Activated CD4-positive, alpha-beta T cell treated with anti-CD3 and anti-CD28 coated beads, Interleukin-2, amount 10 ng/mL, durations not matched to agents 24 days and 14 days (primary cell): Measurements from ENCODE around the gene PRR22. TPM values are rescaled to one million over a fixed set of nuclear protein-coding genes. Genes with fewer than 3 reads are reported as not detected.

ENCODE experiments used
- DNase-seq: peaks from one replicate; pipeline ENCODE4 v3.0.0; 2022
- H3K27ac Mint-ChIP-seq: one replicate; pipeline ENCODE4 v1.8.0; 2022; ENCODE audit warnings: mild to moderate bottlenecking, mixed read lengths
- H3K27me3 Mint-ChIP-seq: one replicate; pipeline ENCODE4 v1.8.0; 2022; ENCODE audit warnings: mixed read lengths
- H3K36me3 Mint-ChIP-seq: one replicate; pipeline ENCODE4 v1.8.0; 2022; ENCODE audit warnings: low read depth, mild to moderate bottlenecking, mixed read lengths
- H3K4me1 Mint-ChIP-seq: one replicate; pipeline ENCODE4 v1.8.0; 2021; ENCODE audit warnings: mixed read lengths
- H3K4me3 Mint-ChIP-seq: one replicate; pipeline ENCODE4 v1.8.0; 2022; ENCODE audit warnings: mild to moderate bottlenecking, moderate library complexity, mixed read lengths
- H3K9me3 Mint-ChIP-seq: one replicate; pipeline ENCODE4 v1.8.0; 2021; ENCODE audit warnings: mixed read lengths
- intact Hi-C: fragments of 100-400 bp; cut with micrococcal nuclease; formaldehyde crosslinking; loops from one replicate; pipeline ENCODE4 v1.15.1; 2023
- total RNA-seq: library from RNA; stranded (reverse); gene quantifications from 2 replicates; pipeline ENCODE4 v1.2.3, GENCODE V29; 2022

The PRR22 gene
- total RNA-seq, 1 donor from 2014 or later, result 6.7 TPM

GRCh38 chr19:5806133-5806489 lies 21.6 kb upstream of the PRR22 start:
- Mint-ChIP-seq H3K4me1 (peaks cover 16% of the 10 kb centered on the region), H3K36me3 (no peaks in the 10 kb centered on the region), H3K9me3 (no peaks in the 10 kb centered on the region), H3K27me3 (peaks cover 36% of the 10 kb centered on the region), H3K4me3 (no peak overlapping the region), H3K27ac (no peak overlapping the region)
- intact Hi-C loops, result no loop called here
- no peak for DNase-seq

DNA sequence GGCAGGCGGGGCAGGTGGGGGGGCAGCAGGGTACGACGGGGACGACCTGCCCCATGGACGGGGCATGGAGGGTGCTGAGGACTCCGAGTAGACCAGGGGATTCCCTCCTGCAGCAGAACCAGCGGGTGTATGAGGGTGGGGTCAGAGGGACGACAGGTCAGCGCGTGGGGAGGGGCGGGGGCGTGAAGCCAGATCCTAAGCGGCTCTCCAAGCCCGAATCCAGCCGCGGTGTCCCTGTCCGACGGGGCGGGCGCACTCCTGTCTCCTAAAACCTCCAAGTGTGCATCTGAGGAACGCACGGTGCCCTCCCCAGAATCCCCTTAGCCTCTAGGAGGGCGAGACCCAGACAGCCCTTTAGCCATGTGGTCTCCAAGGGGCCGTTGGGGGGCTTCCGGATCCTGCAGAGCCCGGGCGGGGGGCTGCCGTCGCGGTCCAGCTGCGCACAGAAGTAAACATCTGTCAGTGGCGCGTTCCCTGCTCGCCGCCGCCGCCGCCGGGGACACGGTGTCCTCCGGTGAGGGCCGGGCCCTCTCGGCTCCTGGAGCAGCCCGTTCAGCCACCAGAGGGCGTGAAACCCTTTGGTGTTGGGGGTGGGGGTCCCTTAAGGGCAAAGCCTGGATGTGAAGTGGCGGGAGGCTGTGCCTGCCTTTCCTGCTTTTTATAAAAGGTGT lies 21.1 kb upstream of the PRR22 start:
- Mint-ChIP-seq H3K9me3 (no peaks in the 10 kb centered on the region), H3K4me3 (peak overlapping the region; percentile 35)
- intact Hi-C loops, result loop anchor here (2.0 kb wide), 1 partner anchor 23 kb away; no protein-coding TSS in a partner anchor

DNA sequence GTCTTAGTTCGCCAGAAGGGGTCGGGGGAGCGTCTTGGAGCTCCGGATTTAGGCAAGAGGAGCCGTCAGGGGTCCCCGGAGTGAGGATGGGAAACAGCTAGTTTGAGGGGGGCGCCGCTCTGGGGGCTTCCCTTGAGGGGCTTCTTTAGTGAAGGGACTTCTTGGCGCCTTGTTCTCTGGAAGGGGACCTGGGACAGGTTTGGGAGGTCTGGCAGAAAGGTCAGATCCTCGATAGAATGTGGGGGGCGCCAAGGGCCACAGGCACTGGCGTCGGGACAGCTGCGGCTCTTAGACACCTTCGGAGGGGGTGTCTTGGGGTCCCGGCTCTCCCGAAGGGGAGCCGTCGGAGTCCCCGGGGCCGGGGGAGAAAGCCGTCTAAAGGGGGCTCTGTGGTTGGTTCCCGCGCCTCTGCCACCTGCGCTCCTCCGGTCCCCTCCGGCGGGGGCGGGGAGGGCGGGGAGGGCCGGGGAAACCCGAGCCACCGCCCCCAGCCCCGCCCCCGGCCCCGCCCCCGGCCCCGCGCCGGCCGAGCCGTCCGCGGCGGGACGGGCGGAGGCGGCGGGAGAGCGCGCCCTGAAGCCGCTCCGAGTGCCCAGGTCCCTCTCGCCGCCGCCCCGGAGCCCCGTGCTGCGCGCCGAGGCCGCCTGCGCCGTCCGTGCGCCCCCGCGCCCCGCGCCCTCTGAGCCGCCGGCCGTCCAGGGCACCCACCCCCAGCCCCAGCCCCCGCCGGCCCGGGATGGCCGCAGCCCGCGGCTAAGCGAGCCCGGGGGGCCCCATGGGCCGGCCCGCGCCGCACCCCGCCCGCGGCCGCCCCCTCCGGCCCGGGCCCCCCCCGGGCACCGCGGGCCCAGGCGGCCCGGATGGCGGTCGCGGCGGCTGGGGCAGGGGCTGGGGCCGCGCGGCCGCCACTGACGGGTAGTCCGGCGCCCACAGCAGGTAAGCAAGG lies 20.2 kb upstream of the PRR22 start, which contains the start of gene NRTN:
Gene NRTN (plus strand): TSS at position 552 of the 946 bp plus-strand sequence. CDS start 19,099 bp downstream, outside the sequence.
- H3K27me3 Mint-ChIP-seq, result peaks cover 36% of the 10 kb centered on the region
- intact Hi-C loops, result loop anchor here (1.0 to 5.0 kb wide), 4 partner anchors 13 to 218 kb away; partner anchors contain the start of genes DUS3L and RANBP3
- peaks cover 16% of the 10 kb centered on the region for H3K4me1 Mint-ChIP-seq
- no peaks in the 10 kb centered on the region for H3K9me3 Mint-ChIP-seq
- no peaks in the 10 kb centered on the region for H3K36me3 Mint-ChIP-seq
- H3K27ac Mint-ChIP-seq, result peak within 1 kb of the TSS; percentile 70
- H3K4me3 Mint-ChIP-seq, result peak within 1 kb of the TSS; percentile 81
- peak; percentile 81 for DNase-seq

More for the DNA sequence above, 21.1 kb upstream of the PRR22 start:
- no peak overlapping the region for H3K27ac Mint-ChIP-seq
- peaks cover 36% of the 10 kb centered on the region for H3K27me3 Mint-ChIP-seq
- H3K36me3 Mint-ChIP-seq, result no peaks in the 10 kb centered on the region
- H3K4me1 Mint-ChIP-seq, result peaks cover 16% of the 10 kb centered on the region
- peak; percentile 87 for DNase-seq

DNA sequence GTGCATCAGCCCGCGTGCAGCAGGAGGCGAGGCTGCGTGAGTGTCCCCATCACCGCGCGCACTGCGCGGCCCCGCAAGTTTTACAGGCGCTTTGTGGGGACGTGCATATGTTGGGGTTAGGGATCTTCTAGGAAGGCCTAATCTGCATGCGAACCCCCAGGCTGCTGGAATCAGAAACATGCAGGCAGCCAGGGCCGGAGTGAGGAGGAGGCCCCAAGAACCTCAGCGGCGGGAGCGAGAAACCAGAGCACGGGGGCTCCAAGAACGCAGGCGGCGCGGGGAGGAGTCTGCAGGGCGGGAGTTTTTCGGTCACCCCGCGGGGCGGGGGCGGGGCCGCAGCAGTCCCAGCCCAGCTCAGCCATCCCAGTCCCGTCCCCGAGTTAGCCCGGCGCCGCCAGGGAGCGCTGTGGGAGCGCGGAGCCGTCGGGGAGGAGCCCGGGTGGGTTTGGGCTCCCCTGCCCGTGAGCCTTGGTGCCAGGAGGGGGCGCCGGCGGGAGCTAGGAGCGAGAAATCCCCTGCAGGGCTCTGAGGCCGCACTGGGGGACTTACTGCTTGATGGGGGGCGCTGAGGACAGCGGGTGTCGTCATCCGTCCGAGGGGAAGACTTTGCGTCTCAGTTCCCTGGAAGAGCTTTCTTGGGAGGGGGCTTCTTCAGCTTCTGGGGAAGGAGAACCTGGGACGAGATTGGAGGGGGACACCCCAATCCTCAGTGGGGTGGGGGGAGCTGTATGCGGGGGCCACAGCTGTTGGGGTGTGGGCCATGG lies 19.4 kb upstream of the PRR22 start:
- H3K4me1 Mint-ChIP-seq, result peaks cover 18% of the 10 kb centered on the region
- intact Hi-C loops, result loop anchor here (1.0 to 5.0 kb wide), 4 partner anchors 13 to 218 kb away; partner anchors contain the start of genes DUS3L and RANBP3
- peaks cover 41% of the 10 kb centered on the region for H3K27me3 Mint-ChIP-seq
- no peaks in the 10 kb centered on the region for H3K36me3 Mint-ChIP-seq
- peak; percentile 99 for DNase-seq
- peak overlapping the region; percentile 81 for H3K4me3 Mint-ChIP-seq
- no peaks in the 10 kb centered on the region for H3K9me3 Mint-ChIP-seq
- H3K27ac Mint-ChIP-seq, result peak overlapping the region; percentile 70

GRCh38 chr19:5803441-5803751 lies 18.9 kb upstream of the PRR22 start:
- peaks cover 44% of the 10 kb centered on the region for H3K27me3 Mint-ChIP-seq
- peak overlapping the region; percentile 81 for H3K4me3 Mint-ChIP-seq
- H3K36me3 Mint-ChIP-seq, result no peaks in the 10 kb centered on the region
- H3K27ac Mint-ChIP-seq, result no peak overlapping the region
- H3K4me1 Mint-ChIP-seq, result peaks cover 18% of the 10 kb centered on the region
- H3K9me3 Mint-ChIP-seq, result no peaks in the 10 kb centered on the region
- intact Hi-C loops, result loop anchor here (5.0 kb wide), 1 partner anchor 174 kb away; the partner anchor contains the start of gene RANBP3
- DNase-seq, result no peak

- Mint-ChIP-seq H3K27me3 (peaks cover 39% of the 10 kb centered on the region), H3K9me3 (no peaks in the 10 kb centered on the region), H3K27ac (peak overlapping the region; percentile 66), H3K4me1 (peaks cover 18% of the 10 kb centered on the region), H3K36me3 (no peaks in the 10 kb centered on the region), H3K4me3 (peak overlapping the region; percentile 59)
- intact Hi-C loops, result loop anchor here (5.0 kb wide), 1 partner anchor 175 kb away; the partner anchor contains the start of gene RANBP3
- DNase-seq, result peak; percentile 62
Observed at GRCh38 chr19:5801796-5802619, 17.5 kb upstream of the PRR22 start.

- Mint-ChIP-seq H3K27ac (no peak overlapping the region), H3K4me3 (no peak overlapping the region), H3K9me3 (no peaks in the 10 kb centered on the region), H3K4me1 (peaks cover 18% of the 10 kb centered on the region), H3K36me3 (no peaks in the 10 kb centered on the region), H3K27me3 (peaks cover 27% of the 10 kb centered on the region)
- DNase-seq, result peak; percentile 53
- intact Hi-C loops, result loop anchor here (5.0 kb wide), 1 partner anchor 177 kb away; the partner anchor contains the start of gene RANBP3
Observed at GRCh38 chr19:5800361-5801270, 16.1 kb upstream of the PRR22 start.

DNA sequence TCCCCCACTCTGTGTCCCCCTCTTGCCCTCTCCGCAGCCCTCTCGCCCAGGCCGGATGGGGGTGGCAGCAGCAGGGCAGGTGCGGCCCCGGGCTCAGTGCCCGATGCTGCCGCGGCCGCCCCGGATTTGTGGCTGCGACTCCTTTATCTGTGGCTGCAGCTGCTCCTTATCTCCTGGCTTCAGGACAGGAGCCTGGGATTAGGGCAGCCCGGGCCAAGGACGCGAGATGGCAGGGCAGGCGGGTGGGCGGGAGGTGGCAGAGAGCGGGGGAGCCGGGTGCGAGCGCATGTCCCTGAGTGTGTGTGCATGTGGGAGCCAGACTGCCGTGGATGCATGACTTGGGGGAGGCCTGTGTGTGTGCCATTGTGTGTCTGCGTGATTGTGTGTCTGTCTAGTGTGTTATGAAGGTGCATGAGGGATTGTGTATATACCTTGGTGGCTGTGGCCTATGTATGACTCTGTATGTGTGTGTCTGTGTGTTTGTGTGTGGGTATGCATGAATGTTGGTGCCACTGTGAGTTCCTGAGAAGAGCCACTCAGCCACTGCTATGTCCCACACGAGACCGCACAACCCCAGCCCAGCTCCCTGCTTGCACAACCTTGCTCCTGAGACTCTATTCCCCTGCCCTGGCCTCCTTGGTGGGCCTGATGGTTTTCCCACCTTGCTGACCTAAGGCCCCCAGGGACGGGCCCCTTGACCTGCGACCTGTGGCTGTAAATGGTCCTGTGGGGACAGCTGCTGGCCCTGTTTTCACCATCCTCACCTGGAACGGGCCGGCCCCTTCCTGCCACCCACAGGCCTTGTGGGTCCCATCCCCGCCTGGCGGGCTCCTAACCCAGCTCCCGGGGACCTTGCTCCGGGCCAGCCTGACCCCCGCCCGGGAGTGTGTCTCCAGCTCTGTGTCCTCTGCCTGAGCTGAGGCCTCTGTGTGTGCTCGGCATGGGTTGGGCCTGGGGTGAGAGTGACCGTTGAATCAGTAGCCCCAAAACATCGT lies 15.0 kb upstream of the PRR22 start:
- Mint-ChIP-seq H3K27me3 (peaks cover 24% of the 10 kb centered on the region), H3K4me3 (no peak overlapping the region), H3K27ac (no peak overlapping the region), H3K36me3 (no peaks in the 10 kb centered on the region), H3K9me3 (no peaks in the 10 kb centered on the region), H3K4me1 (peaks cover 17% of the 10 kb centered on the region)
- intact Hi-C loops, result loop anchor here (5.0 kb wide), 1 partner anchor 178 kb away; the partner anchor contains the start of gene RANBP3
- DNase-seq, result peak; percentile 55

DNA sequence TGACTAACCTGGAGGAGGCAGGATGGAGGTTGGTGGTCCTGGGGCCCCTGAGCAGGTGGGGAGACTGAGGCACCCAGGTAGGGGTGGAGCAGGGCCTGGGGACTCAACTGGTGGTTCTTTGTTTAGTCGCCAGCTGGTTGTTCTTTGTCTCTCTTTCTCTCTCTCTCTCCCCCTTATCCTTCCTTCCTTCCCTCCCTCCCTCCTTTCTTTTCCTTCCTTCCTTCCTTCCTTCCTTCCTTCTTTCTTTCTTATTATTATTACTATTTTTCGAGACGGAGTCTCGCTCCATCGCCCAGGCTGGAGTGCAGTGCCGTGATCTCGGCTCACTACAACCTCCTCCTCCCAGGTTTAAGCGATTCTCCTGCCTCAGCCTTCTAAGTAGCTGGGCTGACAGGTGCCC lies 13.7 kb upstream of the PRR22 start:
- Mint-ChIP-seq H3K27me3 (peaks cover 19% of the 10 kb centered on the region), H3K4me1 (peaks cover 9% of the 10 kb centered on the region), H3K27ac (no peak overlapping the region), H3K9me3 (no peaks in the 10 kb centered on the region), H3K4me3 (no peak overlapping the region), H3K36me3 (no peaks in the 10 kb centered on the region)
- intact Hi-C loops, result no loop called here
- no peak for DNase-seq

GRCh38 chr19:5795382-5795919 lies 10.9 kb upstream of the PRR22 start:
- Mint-ChIP-seq H3K4me3 (no peak overlapping the region), H3K9me3 (peaks cover 3% of the 10 kb centered on the region), H3K27ac (no peak overlapping the region), H3K36me3 (peaks cover 5% of the 10 kb centered on the region), H3K4me1 (peaks cover 8% of the 10 kb centered on the region), H3K27me3 (peaks cover 8% of the 10 kb centered on the region)
- DNase-seq, result no peak
- intact Hi-C loops, result no loop called here

- H3K4me1 Mint-ChIP-seq, result peaks cover 12% of the 10 kb centered on the region
Observed at GRCh38 chr19:5793188-5793587, 8.6 kb upstream of the PRR22 start.

More at GRCh38 chr19:5793188-5793587, 8.6 kb upstream of the PRR22 start:
- intact Hi-C loops, result loop anchor here (5.0 kb wide), 1 partner anchor 171 kb away; the partner anchor contains the start of genes SAFB and SAFB2
- DNase-seq, result no peak
- peaks cover 3% of the 10 kb centered on the region for H3K9me3 Mint-ChIP-seq
- H3K27me3 Mint-ChIP-seq, result no peaks in the 10 kb centered on the region
- peaks cover 21% of the 10 kb centered on the region for H3K36me3 Mint-ChIP-seq
- no peak overlapping the region for H3K27ac Mint-ChIP-seq
- H3K4me3 Mint-ChIP-seq, result no peak overlapping the region
